Ascending aorta (tissue), 2 donors: ENCODE results near the gene BPGM. TPM values are rescaled to one million over a fixed set of nuclear protein-coding genes. Genes with fewer than 3 reads are reported as not detected.

Source experiments
- DNase-seq, 2 donors: peaks; one replicate each; pipeline ENCODE4 v3.0.0-alpha.2; 2019; ENCODE audit warnings: low spot score in 2 of 2
- H3K27ac ChIP-seq, 2 donors: fragments of 200-600 bp; sonication (generic); one replicate each; pipeline ENCODE4 v1.5.1; 2016 to 2017; ENCODE audit warnings: mild to moderate bottlenecking in 1 of 2
- H3K27me3 ChIP-seq: fragments of 200-600 bp; sonication (generic); one replicate; pipeline ENCODE4 v1.5.1; 2017
- H3K36me3 ChIP-seq, 2 donors: fragments of 200-600 bp; sonication (generic); one replicate each; pipeline ENCODE4 v1.5.1; 2016
- H3K4me1 ChIP-seq, 2 donors: fragments of 200-600 bp; sonication (generic); one replicate each; pipeline ENCODE4 v1.5.1; 2016 to 2017; ENCODE audit warnings: mild to moderate bottlenecking in 1 of 2
- H3K4me3 ChIP-seq, 2 donors: fragments of 200-600 bp; sonication (generic); one replicate each; pipeline ENCODE4 v1.5.1; 2016 to 2017; ENCODE audit warnings: mild to moderate bottlenecking in 1 of 2
- H3K9me3 ChIP-seq, 2 donors: fragments of 200-600 bp; sonication (generic); one replicate each; pipeline ENCODE4 v1.5.1; 2016
- CTCF ChIP-seq, 3 experiments: fragments of 200-600 bp in 2 of 3; fragments of 450-650 bp in 1 of 3; sonication (generic) in 2 of 3; IDR thresholded peaks; one replicate each; pipeline ENCODE4 v1.5.1; 2016 to 2019; ENCODE audit warnings: antibody characterized with exemption in 3 of 3, mild to moderate bottlenecking in 1 of 3, moderate library complexity in 1 of 3
- intact Hi-C: fragments of 100-400 bp; cut with DNase I; formaldehyde crosslinking; loops from one replicate; pipeline ENCODE4 v1.15.1; 2023
- total RNA-seq: library from RNA; depleted of rRNA; stranded (reverse); fragments of >200 nt; gene quantifications from one replicate; pipeline ENCODE4 v1.1.0, GENCODE V29; 2016

Gene BPGM
- total RNA-seq = 19.2 TPM

GRCh38 chr7:134646425-134647305 is at the start of gene BPGM:
Gene BPGM, plus strand, starts transcription at chr7:134646853. Its CDS starts 14,655 bp downstream, at chr7:134661508.
- H3K27me3 ChIP-seq = no peaks in the 10 kb centered on the region
- H3K9me3 ChIP-seq = no peaks in the 10 kb centered on the region
- peaks cover 2 to 6% of the 10 kb centered on the region in 2 donors for H3K4me1 ChIP-seq
- H3K36me3 ChIP-seq = no peaks in the 10 kb centered on the region
- intact Hi-C loops = loop anchor here (1.0 to 2.0 kb wide), 4 partner anchors 32 to 864 kb away; partner anchors contain the start of genes CNOT4, CYREN and WDR91
- peak within 1 kb of the TSS; percentile 73 to 81 for H3K4me3 ChIP-seq
- TF ChIP-seq CTCF (IDR thresholded peaks at IDR 0.05) = no peak
- peak; percentile 96 to 99 for DNase-seq
- peak within 1 kb of the TSS; percentile 74 to 84 for H3K27ac ChIP-seq

- intact Hi-C loops = no loop called here
- Histone ChIP-seq H3K36me3 (no peaks in the 10 kb centered on the region), H3K9me3 (no peaks in the 10 kb centered on the region), H3K27me3 (no peaks in the 10 kb centered on the region), H3K4me1 (no peaks in the 10 kb centered on the region), H3K4me3 (no peak overlapping the region), H3K27ac (no peak overlapping the region)
- TF ChIP-seq CTCF (IDR thresholded peaks at IDR 0.05) = no peak
- no peak for DNase-seq
These were observed 47.3 kb upstream of the BPGM start for GRCh38 chr7:134599371-134599770.

GRCh38 chr7:134601459-134601858 is 45.2 kb upstream of the BPGM start:
- Histone ChIP-seq H3K4me1 (no peaks in the 10 kb centered on the region), H3K4me3 (no peak overlapping the region), H3K36me3 (no peaks in the 10 kb centered on the region), H3K27me3 (no peaks in the 10 kb centered on the region), H3K27ac (no peak overlapping the region), H3K9me3 (no peaks in the 10 kb centered on the region)
- intact Hi-C loops = loop anchor here (10.0 kb wide), 1 partner anchor 287 kb away; the partner anchor contains the start of gene SLC35B4
- DNase-seq = no peak
- no peak for TF ChIP-seq CTCF (IDR thresholded peaks at IDR 0.05)

- no peak for DNase-seq
- H3K27me3 ChIP-seq = no peaks in the 10 kb centered on the region
- intact Hi-C loops = loop anchor here (1.0 to 10.0 kb wide), 2 partner anchors 171 to 288 kb away; partner anchors contain the start of gene SLC35B4
- H3K4me1 ChIP-seq = no peaks in the 10 kb centered on the region
- peak overlapping the region; percentile 11 to 48 for H3K27ac ChIP-seq
- TF ChIP-seq CTCF (IDR thresholded peaks at IDR 0.05) = no peak
- H3K9me3 ChIP-seq = no peaks in the 10 kb centered on the region
- peak overlapping the region in 1 of 2 donors; percentile 5 for H3K4me3 ChIP-seq
- no peaks in the 10 kb centered on the region for H3K36me3 ChIP-seq
These were observed 43.7 kb upstream of the BPGM start for GRCh38 chr7:134602881-134603451.

- DNase-seq = peak in 1 of 2 donors; percentile 77
- no peaks in the 10 kb centered on the region for H3K27me3 ChIP-seq
- H3K36me3 ChIP-seq = no peaks in the 10 kb centered on the region
- no peaks in the 10 kb centered on the region for H3K9me3 ChIP-seq
- no peak overlapping the region for H3K27ac ChIP-seq
- TF ChIP-seq CTCF (IDR thresholded peaks at IDR 0.05) = peak; percentile 84 to 92 (median 86)
- H3K4me3 ChIP-seq = peak overlapping the region in 1 of 2 donors; percentile 24
- intact Hi-C loops = loop anchor here (1.0 to 10.0 kb wide), 4 partner anchors 59 to 291 kb away; partner anchors contain the start of gene SLC35B4
- H3K4me1 ChIP-seq = no peaks in the 10 kb centered on the region
These were observed 40.4 kb upstream of the BPGM start for GRCh38 chr7:134605978-134606923.
